ENCODE data around the gene NPEPPS. TPM values are rescaled to one million over a fixed set of nuclear protein-coding genes. Genes with fewer than 3 reads are reported as not detected.
A peak's percentile ranks its signal among the peaks of the same experiment; 100 is the strongest.

NPEPPS gene
- total RNA-seq, 1 experiment from 2014 or later = 117 TPM

- no peak overlapping the region for H4K5ac ChIP-seq (ENCODE audit: insufficient read length, low read depth, low read length)
- no peaks in the 10 kb centered on the region for H3K79me2 ChIP-seq (ENCODE audit: insufficient read depth, low read length)
- no peak overlapping the region for H3T11ph ChIP-seq (ENCODE audit: low read length)
- H4K91ac ChIP-seq (ENCODE audit: insufficient read length, low read depth, low read length) = no peak overlapping the region
- no peak overlapping the region for H2BK120ac ChIP-seq (ENCODE audit: low read depth, low read length, poor library complexity, severe bottlenecking)
- DNase-seq = no peak
- no peak overlapping the region for H2BK12ac ChIP-seq (ENCODE audit: insufficient read length, low read depth, low read length)
- no peak overlapping the region for H2AFZ ChIP-seq (ENCODE audit: low read length)
- no peak overlapping the region for H2BK15ac ChIP-seq (ENCODE audit: low read depth, low read length)
- no peak overlapping the region for H3K18ac ChIP-seq (ENCODE audit: insufficient read length, low read depth, low read length)
- no peaks in the 10 kb centered on the region for H3K27me3 ChIP-seq (ENCODE audit: insufficient read depth, low read length)
- no peaks in the 10 kb centered on the region for H3K27me3 Mint-ChIP-seq (ENCODE audit: low read depth)
- no peak for TF ChIP-seq CTCF (conservative IDR thresholded peaks at IDR 0.05)
- peaks cover 3% of the 10 kb centered on the region for H3K4me1 ChIP-seq (ENCODE audit: insufficient read depth, low read length)
- no peaks in the 10 kb centered on the region for H3K23me2 ChIP-seq (ENCODE audit: insufficient read length, low read depth, low read length, poor library complexity, severe bottlenecking)
- H3K27ac ChIP-seq (ENCODE audit: insufficient read length, low read depth, low read length) = no peak overlapping the region
- no peak overlapping the region for H3K9ac ChIP-seq (ENCODE audit: extremely low read depth, insufficient read length, low read length)
- no peak overlapping the region for H3K4me3 Mint-ChIP-seq
- no peak overlapping the region for H3K23ac ChIP-seq (ENCODE audit: insufficient read length, low read depth, low read length)
- no peak overlapping the region for H4K8ac ChIP-seq (replicated peaks; ENCODE audit: insufficient read length, low read depth, low read length)
- H3K79me1 ChIP-seq (ENCODE audit: insufficient read depth, low read depth, low read length, poor library complexity, severe bottlenecking) = peaks cover 5% of the 10 kb centered on the region
- peaks cover 14 to 18% of the 10 kb centered on the region in 2 experiments for H3K4me1 Mint-ChIP-seq
- H3K27ac Mint-ChIP-seq = peak overlapping the region in 2 of 3 experiments; percentile 68 to 89; a peak in 1 of 7 replicates
- no peak overlapping the region for H3K56ac ChIP-seq (ENCODE audit: insufficient read length, low read depth, low read length)
- no peak overlapping the region for H2AK5ac ChIP-seq (ENCODE audit: insufficient read length, low read length)
- H2BK5ac ChIP-seq (ENCODE audit: insufficient read length, low read length) = no peak overlapping the region
- no peaks in the 10 kb centered on the region for H4K20me1 ChIP-seq (ENCODE audit: control insufficient read depth, insufficient read depth, insufficient read length)
- peaks cover 62 to 96% (median 93%) of the 10 kb centered on the region in 3 experiments for H3K36me3 Mint-ChIP-seq (ENCODE audit: insufficient read depth in 1 of 3, low read depth in 3 of 3)
- no CpG with 5 or more reads among the region's 3 CpGs for WGBS (ENCODE audit: extremely low coverage, insufficient read length, low lambda C conversion rate)
- H3K4me2 ChIP-seq (ENCODE audit: insufficient read depth, insufficient read length, low read length) = no peak overlapping the region
- H3K9me3 Mint-ChIP-seq = no peaks in the 10 kb centered on the region
- no peaks in the 10 kb centered on the region for H3K9me3 ChIP-seq (ENCODE audit: control insufficient read depth, low read depth, low read length)
- no peak overlapping the region for H2BK20ac ChIP-seq (ENCODE audit: low read depth, low read length, poor library complexity, severe bottlenecking)
- no peak overlapping the region for H3K14ac ChIP-seq (ENCODE audit: insufficient read depth, low read length)
- H3K4ac ChIP-seq (ENCODE audit: low read depth, low read length) = no peak overlapping the region
These were observed 134.7 kb downstream of the NPEPPS start for GRCh38 chr17:47665655-47666054.
